HFF-Myc (cell line): ENCODE data around the gene ARID5B.

ENCODE experiments used
- DNase-seq: peaks from one replicate; pipeline ENCODE4 v3.0.0-alpha.2; 2011; ENCODE audit warnings: low read depth; ENCODE audit errors: extremely low read depth
- H3K4me3 ChIP-seq: replicated peaks from 2 replicates; pipeline ENCODE4 v1.5.1; 2011; ENCODE audit warnings: low read depth, mild to moderate bottlenecking, control low read depth, low read length
- TF ChIP-seq, protein P1 (sequence below): IDR thresholded peaks from 2 replicates; pipeline ENCODE4 v1.5.1; 2012; ENCODE audit warnings: mild to moderate bottlenecking, low read depth, low read length, control low read depth; ENCODE audit errors: missing control alignments

The ARID5B gene

DNA sequence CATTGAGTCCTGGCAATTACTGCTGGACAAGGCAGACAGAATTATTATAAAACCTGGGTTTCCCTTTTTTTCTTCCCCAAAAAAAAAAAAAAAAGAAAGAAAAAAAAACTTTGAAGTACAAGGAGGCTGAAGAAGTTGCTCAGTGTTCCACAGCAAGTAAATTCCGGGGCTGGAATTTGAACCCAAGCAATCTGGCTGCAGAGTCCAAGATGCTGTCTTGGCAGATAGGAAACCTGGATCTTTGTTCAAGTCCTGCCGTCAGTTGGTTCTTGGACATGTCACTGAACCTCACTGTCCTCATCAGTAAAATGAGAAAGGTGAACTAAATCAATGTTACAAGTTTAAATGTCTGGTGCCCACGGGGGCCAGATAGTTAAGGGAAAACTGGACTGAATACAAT is 35.3 kb downstream of the ARID5B start:
- DNase-seq, result no peak
- TF ChIP-seq, protein P1, sequence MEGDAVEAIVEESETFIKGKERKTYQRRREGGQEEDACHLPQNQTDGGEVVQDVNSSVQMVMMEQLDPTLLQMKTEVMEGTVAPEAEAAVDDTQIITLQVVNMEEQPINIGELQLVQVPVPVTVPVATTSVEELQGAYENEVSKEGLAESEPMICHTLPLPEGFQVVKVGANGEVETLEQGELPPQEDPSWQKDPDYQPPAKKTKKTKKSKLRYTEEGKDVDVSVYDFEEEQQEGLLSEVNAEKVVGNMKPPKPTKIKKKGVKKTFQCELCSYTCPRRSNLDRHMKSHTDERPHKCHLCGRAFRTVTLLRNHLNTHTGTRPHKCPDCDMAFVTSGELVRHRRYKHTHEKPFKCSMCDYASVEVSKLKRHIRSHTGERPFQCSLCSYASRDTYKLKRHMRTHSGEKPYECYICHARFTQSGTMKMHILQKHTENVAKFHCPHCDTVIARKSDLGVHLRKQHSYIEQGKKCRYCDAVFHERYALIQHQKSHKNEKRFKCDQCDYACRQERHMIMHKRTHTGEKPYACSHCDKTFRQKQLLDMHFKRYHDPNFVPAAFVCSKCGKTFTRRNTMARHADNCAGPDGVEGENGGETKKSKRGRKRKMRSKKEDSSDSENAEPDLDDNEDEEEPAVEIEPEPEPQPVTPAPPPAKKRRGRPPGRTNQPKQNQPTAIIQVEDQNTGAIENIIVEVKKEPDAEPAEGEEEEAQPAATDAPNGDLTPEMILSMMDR, result no peak

DNA sequence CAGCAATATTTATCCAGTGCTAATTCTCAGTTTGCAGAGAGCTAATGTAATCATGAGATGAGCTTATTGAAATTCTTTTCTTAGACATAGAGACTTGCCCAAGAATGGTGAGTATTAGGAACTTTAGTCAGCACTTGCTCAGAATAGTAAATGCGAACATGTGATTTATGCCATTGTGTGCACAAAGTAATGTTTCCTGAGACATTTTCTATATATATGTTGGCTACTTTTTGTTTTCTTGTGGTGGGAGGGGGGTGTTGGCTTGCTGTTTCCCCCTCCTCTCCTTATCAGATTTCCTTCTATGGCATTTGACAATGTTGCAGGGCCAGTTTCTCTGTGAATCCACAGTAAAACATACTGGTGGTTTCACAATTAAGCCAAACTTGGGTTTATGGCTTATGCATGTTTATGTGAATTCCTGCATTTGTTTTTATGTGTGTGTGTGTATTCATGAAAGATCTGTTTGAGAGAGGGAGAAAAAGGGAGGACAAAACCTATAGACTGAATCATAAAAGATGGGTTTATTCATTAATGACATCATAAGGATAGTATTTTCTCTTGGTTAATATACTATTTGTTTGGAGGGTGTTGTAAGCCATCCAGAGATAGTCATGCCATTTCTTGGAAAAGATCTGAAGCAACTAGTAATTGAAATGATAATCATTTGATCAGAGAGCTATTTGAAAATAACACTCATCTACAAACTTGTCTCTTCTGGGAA is 36.3 kb downstream of the ARID5B start:
- no peak overlapping the region for H3K4me3 ChIP-seq
- no peak for DNase-seq
- TF ChIP-seq, protein P1, result no peak

More for the DNA sequence above, 35.3 kb downstream of the ARID5B start:
- H3K4me3 ChIP-seq, result no peak overlapping the region

DNA sequence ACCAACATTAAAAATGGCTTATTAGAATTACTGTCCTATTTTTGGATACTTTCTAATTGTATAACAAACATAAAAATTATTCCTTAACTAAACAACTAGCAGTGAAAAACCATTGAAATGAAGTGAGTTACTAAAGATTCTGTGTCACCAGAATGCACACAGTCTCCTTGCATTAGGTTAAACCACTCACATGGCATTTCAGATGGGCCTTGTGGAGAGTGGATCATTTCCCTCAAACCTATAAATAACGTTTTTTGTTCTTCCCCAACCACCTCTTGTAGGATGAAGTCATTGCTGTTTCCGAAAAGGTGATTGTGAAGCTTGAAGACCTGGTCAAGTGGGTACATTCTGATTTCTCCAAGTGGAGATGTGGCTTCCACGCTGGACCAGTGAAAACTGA is 38.4 kb downstream of the ARID5B start:
- no peak overlapping the region for H3K4me3 ChIP-seq
- DNase-seq, result no peak
- TF ChIP-seq, protein P1, result no peak

DNA sequence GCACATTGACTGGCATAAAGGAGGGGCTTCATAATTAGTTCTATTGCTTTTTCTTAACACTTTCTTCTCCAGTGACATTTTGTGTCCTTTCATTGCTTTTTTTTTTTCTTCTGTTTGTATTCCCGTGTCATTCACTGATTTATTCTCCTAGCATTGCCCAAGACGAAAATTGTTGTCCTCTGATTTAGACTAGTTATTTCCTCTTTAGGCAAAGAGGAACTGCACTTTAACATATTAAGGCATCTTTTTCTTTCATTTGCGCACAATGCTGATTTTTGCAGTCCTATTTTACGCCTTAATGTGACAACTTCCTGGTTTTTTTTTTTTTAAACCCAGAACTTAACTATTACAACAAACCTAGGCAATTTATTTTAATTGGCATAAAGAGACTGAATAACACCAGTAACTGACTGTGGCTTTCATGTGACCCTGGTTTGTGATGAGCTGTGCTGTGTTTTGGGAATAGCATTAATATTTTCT is 39.7 kb downstream of the ARID5B start:
- TF ChIP-seq, protein P1, result no peak
- no peak overlapping the region for H3K4me3 ChIP-seq
- DNase-seq, result no peak

DNA sequence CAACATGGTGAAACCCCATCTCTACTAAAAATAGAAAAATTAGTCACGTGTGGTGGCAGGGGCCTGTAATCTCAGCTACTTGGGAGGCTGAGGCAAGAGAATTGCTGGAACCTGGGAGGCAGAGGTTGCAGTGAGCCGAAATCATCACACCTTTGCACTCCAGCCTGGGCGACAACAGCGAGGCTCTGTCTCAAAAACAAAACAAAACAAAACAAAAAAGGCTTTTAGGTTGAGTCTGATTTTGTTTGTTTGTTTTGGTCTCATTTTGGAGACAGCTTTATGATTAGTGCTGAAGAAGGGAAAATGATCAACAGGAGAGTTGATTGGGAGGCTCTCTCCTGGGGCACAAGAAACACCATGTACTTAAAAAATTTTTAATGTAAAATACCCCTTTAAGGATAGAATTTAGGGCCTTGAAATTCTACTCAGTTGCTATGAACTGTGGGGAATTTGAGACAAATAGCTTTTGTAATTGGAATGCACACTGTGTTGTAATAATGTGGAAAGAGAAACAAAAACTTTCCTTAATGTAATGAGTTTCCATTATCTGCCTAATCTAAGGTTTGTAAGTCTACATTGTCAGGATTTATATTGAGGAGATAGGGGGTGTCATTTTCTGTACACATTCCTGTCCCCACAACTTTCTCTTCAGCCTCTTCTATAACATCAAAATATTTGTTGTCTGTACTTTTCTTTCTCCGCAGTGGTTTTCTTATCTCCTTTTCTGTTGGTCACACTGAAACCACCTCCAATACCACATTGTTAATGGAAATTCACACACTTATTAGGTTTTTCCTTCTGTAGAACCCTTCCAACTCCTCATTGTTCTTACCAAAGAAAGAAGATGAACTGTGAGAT is 41.3 kb downstream of the ARID5B start:
- no peak overlapping the region for H3K4me3 ChIP-seq
- no peak for DNase-seq
- TF ChIP-seq, protein P1, result no peak

DNA sequence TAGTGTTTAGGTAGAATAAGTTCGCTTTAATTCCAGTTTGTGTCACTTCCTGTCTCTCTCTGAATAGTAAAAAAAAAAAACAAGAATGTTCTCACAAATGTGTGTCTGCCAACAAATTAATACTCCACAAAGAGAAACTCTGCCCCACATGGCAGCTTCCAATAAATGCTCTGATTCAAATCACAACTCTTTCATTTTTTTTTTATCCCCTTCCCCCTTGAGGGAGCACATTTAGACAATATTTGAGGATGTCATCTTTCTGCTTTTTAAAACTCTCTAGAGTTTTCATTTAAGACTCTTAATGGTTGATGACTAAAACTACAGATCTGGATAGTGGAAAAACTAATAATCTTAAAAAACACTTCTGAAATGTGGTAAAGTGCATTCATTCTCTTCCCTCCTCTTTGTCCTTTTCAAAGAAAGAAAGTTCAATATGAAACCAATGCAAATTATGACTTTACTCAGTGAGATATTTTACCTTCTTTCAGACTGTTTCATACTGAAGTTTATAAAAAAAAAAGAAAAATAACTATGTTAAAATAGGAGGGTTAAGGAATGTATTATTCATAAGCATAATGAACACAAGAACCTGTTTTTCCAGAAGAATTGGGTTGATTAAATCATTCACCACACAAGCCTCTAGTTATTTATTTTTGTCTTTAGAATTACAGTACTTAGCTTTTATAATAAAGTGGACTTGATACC is 42.3 kb downstream of the ARID5B start:
- DNase-seq, result no peak
- TF ChIP-seq, protein P1, result no peak
- no peak overlapping the region for H3K4me3 ChIP-seq
